MCF 10A (cell line): ENCODE results near the gene MED14. TPM values are rescaled to one million over a fixed set of nuclear protein-coding genes. Genes with fewer than 3 reads are reported as not detected.

ENCODE experiments used
- BruUV-seq: library from RNA; stranded (reverse); fragments of 400-500 nt; replicated peaks from 2 replicates; lab custom pipeline; 2021; lab: Mats Ljungman, UMichigan
- CTCF ChIA-PET: fragments of 300-600 bp; sonication (Branson Sonifier 250); formaldehyde crosslinking; extraction: SDS; loops from one replicate; lab custom pipeline; 2021; ENCODE audit warnings: antibody characterized with exemption, inconsistent platforms; lab: Yijun Ruan, JAX
- POLR2A ChIA-PET: fragments of 300-600, 350-650 bp; sonication (Branson Sonifier 250); formaldehyde crosslinking; extraction: SDS; loops from one replicate; lab custom pipeline; 2020; ENCODE audit warnings: antibody characterized with exemption, inconsistent platforms; lab: Yijun Ruan, JAX
- DNase-seq: peaks from one replicate; pipeline ENCODE4 v3.0.0-alpha.2; 2018; ENCODE audit not compliant: unreplicated experiment
- H3K27ac Mint-ChIP-seq: one replicate; pipeline ENCODE4 v1.8.0; 2022; ENCODE audit warnings: mild to moderate bottlenecking, low read depth, mixed read lengths; ENCODE audit not compliant: unreplicated experiment
- H3K27me3 Mint-ChIP-seq: one replicate; pipeline ENCODE4 v1.8.0; 2022; ENCODE audit warnings: mixed read lengths; ENCODE audit not compliant: insufficient read depth, unreplicated experiment
- H3K36me3 Mint-ChIP-seq: one replicate; pipeline ENCODE4 v1.8.0; 2022; ENCODE audit warnings: mild to moderate bottlenecking, moderate library complexity, mixed read lengths; ENCODE audit not compliant: insufficient read depth, unreplicated experiment
- H3K4me1 Mint-ChIP-seq: one replicate; pipeline ENCODE4 v1.8.0; 2022; ENCODE audit warnings: mixed read lengths; ENCODE audit not compliant: insufficient read depth, unreplicated experiment
- H3K4me3 Mint-ChIP-seq: one replicate; pipeline ENCODE4 v1.8.0; 2022; ENCODE audit warnings: mild to moderate bottlenecking, moderate library complexity, mixed read lengths; ENCODE audit not compliant: unreplicated experiment
- H3K9me3 Mint-ChIP-seq: one replicate; pipeline ENCODE4 v1.8.0; 2022; ENCODE audit warnings: mixed read lengths; ENCODE audit not compliant: unreplicated experiment
- intact Hi-C: fragments of 100-400 bp; cut with micrococcal nuclease; formaldehyde crosslinking; loops from 2 replicates; pipeline ENCODE4 v1.14.1; 2022
- total RNA-seq: library from RNA; stranded (reverse); gene quantifications from 2 replicates; pipeline ENCODE4 v1.2.3, GENCODE V29; 2022
- TF ChIP-seq, protein P1 (sequence below): fragments of 200-600 bp; IDR thresholded peaks from one replicate; pipeline ENCODE4 v1.8.0; 2022; ENCODE audit warnings: antibody characterized with exemption, mild to moderate bottlenecking; ENCODE audit not compliant: unreplicated experiment

The MED14 gene
- total RNA-seq, 1 experiment from 2014 or later = 36.4 TPM

DNA sequence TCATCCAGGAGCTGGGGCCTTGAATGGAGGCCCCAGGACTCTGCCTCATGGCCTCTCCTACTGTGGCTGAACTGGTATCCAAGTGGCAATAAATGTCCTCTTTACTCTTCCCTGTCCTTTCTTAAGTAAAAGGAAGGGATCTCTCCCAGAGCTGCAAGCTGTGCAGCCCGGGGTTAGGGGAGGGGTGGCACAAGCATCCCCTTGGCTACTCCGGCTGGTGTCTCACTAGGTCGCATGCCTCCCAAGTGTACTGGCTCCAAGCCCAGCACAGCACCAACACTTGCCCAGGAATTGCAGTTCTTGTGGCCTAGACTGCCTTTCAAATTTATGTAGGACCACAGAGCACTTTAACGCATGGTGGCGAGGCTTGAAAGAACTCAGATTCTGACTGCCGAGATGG lies 44.7 kb upstream of the MED14 start:
- Mint-ChIP-seq H3K27me3 (peaks cover 78% of the 10 kb centered on the region), H3K27ac (no peak overlapping the region), H3K36me3 (no peaks in the 10 kb centered on the region), H3K4me1 (peaks cover 11% of the 10 kb centered on the region), H3K9me3 (no peaks in the 10 kb centered on the region), H3K4me3 (no peak overlapping the region)
- no peak for DNase-seq
- no TSS peak for BruUV-seq
- intact Hi-C loops = no loop called here
- CTCF ChIA-PET = no interaction called here
- POLR2A ChIA-PET = no interaction called here
- TF ChIP-seq, protein P1, sequence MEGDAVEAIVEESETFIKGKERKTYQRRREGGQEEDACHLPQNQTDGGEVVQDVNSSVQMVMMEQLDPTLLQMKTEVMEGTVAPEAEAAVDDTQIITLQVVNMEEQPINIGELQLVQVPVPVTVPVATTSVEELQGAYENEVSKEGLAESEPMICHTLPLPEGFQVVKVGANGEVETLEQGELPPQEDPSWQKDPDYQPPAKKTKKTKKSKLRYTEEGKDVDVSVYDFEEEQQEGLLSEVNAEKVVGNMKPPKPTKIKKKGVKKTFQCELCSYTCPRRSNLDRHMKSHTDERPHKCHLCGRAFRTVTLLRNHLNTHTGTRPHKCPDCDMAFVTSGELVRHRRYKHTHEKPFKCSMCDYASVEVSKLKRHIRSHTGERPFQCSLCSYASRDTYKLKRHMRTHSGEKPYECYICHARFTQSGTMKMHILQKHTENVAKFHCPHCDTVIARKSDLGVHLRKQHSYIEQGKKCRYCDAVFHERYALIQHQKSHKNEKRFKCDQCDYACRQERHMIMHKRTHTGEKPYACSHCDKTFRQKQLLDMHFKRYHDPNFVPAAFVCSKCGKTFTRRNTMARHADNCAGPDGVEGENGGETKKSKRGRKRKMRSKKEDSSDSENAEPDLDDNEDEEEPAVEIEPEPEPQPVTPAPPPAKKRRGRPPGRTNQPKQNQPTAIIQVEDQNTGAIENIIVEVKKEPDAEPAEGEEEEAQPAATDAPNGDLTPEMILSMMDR = no peak

DNA sequence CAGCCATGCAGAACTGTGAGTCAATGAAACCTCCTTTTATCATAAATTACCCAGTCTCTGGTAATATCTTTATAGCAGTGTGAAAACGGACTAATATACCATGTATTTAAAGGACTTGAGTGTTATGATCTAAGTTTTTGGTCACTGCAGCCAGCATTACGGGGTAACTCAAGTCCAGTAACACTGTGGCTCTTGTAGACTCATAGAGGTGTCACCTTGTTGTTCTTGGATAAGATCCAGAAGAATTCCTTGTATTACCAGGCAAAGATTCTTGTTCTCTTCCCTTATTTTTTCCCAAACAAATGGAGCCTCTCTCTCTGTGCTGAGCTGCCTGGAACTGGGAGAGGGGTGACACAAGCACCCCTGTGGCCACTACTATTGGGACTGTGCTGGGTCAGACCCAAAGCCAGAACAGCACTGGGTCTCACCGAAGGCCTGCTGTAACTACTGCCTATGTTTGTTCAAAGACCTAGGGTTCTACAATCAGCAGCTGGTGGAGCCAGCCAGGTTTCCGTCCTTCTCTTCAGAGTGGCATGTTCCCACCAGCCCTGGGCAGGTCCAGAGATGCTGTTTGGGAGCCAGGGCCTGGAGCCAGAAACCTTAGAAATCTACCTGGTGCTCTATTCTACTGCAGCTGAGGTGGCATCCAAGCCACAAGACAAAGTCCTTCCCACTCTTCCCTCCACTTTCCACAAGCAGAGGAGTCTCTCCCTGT lies 43.7 kb upstream of the MED14 start:
- Mint-ChIP-seq H3K4me1 (peaks cover 6% of the 10 kb centered on the region), H3K27ac (no peak overlapping the region), H3K36me3 (no peaks in the 10 kb centered on the region), H3K9me3 (no peaks in the 10 kb centered on the region), H3K4me3 (no peak overlapping the region), H3K27me3 (peaks cover 72% of the 10 kb centered on the region)
- BruUV-seq = no TSS peak
- TF ChIP-seq, protein P1 = no peak
- CTCF ChIA-PET = no interaction called here
- POLR2A ChIA-PET = interaction anchor here (0.7 kb wide), 1 partner anchor 353 kb away, joined by 3 read pairs; no protein-coding TSS in a partner anchor
- intact Hi-C loops = no loop called here
- DNase-seq = peak; percentile 57

DNA sequence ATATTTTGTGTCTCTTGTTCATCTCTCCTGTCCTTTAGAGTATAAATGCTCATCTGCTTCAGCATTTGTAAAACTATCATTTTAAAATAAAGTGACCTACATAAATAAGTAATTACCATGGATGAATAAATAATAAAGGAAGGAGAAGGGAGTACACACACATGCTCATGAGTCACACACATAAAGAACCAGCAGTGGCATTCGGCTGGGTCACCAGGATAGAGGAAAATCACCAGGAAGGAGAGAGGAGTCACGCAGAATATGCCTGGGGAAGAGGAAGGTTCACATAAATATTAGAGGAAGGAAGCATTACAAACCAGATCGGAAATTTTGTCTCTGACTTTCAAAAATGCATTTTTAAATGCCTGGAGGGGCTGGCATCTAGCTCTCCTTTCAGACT lies 38.5 kb upstream of the MED14 start:
- H3K27me3 Mint-ChIP-seq = peaks cover 53% of the 10 kb centered on the region
- H3K4me3 Mint-ChIP-seq = no peak overlapping the region
- no TSS peak for BruUV-seq
- H3K36me3 Mint-ChIP-seq = no peaks in the 10 kb centered on the region
- intact Hi-C loops = no loop called here
- no peaks in the 10 kb centered on the region for H3K9me3 Mint-ChIP-seq
- POLR2A ChIA-PET = no interaction called here
- CTCF ChIA-PET = interaction anchor here (0.5 kb wide), 1 partner anchor 401 kb away, joined by 3 read pairs; no protein-coding TSS in a partner anchor
- H3K27ac Mint-ChIP-seq = no peak overlapping the region
- peaks cover 17% of the 10 kb centered on the region for H3K4me1 Mint-ChIP-seq
- peak; percentile 43 for DNase-seq
- TF ChIP-seq, protein P1 = no peak

DNA sequence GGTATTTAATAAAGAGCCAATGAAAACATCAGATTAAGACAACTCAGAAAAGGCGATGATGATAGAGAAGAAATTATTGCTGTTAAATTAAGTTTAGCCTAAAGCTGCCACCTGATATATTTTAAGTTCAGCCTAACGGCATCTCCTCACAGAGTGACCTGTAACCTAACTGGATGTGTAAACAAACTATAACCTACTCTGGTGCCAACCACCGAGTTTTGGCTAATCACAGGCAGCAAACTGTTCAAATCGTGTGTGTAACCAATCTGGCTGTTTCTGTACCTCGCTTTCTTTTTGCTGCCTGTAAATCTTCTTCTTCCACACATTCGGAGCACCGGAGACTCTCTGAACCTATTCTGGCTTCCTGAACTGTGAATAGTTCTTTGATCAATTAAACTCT lies 37.8 kb upstream of the MED14 start:
- intact Hi-C loops = no loop called here
- ChIA-PET CTCF (interaction anchor here (1.3 to 1.6 kb wide), 2 partner anchors 21 to 121 kb away, joined by 4 read pairs; no protein-coding TSS in a partner anchor), POLR2A (no interaction called here)
- H3K4me1 Mint-ChIP-seq = peaks cover 13% of the 10 kb centered on the region
- TF ChIP-seq, protein P1 = no peak
- no TSS peak for BruUV-seq
- H3K36me3 Mint-ChIP-seq = no peaks in the 10 kb centered on the region
- no peaks in the 10 kb centered on the region for H3K9me3 Mint-ChIP-seq
- H3K27me3 Mint-ChIP-seq = peaks cover 48% of the 10 kb centered on the region
- no peak overlapping the region for H3K4me3 Mint-ChIP-seq
- no peak for DNase-seq
- no peak overlapping the region for H3K27ac Mint-ChIP-seq
